Ectodermal cell (in vitro differentiated cells): ENCODE measurements around the gene STKLD1.

Source experiments
- H3K27ac ChIP-seq: 2 replicates; pipeline ENCODE4 v1.7.0; 2013; ENCODE audit warnings: mild to moderate bottlenecking, low read depth, low read length; ENCODE audit not compliant: insufficient read depth, poor library complexity, severe bottlenecking
- H3K27me3 ChIP-seq: 2 replicates; pipeline ENCODE4 v1.7.0; 2013; ENCODE audit warnings: mild to moderate bottlenecking, low read length; ENCODE audit not compliant: insufficient read depth, control insufficient read depth, poor library complexity, severe bottlenecking
- H3K36me3 ChIP-seq: one replicate; pipeline ENCODE4 v1.7.0; 2013; ENCODE audit warnings: low read length; ENCODE audit not compliant: control insufficient read depth, insufficient read depth
- H3K4me1 ChIP-seq: one replicate; pipeline ENCODE4 v1.7.0; 2013; ENCODE audit warnings: low read length; ENCODE audit not compliant: control insufficient read depth, insufficient read depth
- H3K4me3 ChIP-seq: 2 replicates; pipeline ENCODE4 v1.7.0; 2013; ENCODE audit warnings: low read depth, low read length, control low read depth; ENCODE audit not compliant: insufficient read depth
- H3K9me3 ChIP-seq: 2 replicates; pipeline ENCODE4 v1.7.0; 2013; ENCODE audit warnings: mild to moderate bottlenecking, low read length, moderate library complexity; ENCODE audit not compliant: control insufficient read depth
- WGBS, 2 experiments: methylation state at CpG; one replicate each; pipeline ENCODE4 v1.1.7; 2013; ENCODE audit warnings: missing lambda C conversion rate in 2 of 2; 5-methylcytosine and 5-hydroxymethylcytosine counted together

STKLD1 gene

DNA sequence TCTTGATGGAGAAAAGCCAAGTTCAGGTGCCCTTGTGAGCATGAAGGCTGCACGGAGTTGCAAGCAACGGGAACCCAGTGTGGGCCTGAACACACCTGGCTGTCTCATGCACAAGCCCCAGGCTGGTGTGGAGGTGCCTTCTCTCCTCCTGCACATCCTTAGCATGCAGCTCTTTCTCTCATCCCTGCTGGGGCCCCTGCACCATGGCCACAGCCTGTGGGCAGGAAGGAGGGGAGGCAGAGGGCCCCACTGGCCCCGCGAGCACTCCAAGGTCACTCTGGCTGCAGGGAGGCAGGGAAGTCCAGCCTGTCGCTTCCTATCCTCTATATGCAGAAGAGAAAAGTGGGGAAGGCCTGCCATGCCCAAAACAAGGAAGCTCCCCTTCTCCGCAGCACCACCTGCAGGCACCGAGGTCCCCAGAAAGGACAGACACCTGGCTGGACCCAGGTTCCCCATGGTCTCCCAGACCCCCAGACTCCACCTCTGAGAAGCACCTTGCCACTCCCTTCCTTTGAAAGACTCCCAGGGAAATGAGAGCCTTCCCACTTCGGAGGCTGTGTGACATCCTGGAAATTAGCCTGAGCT lies 18.6 kb downstream of the STKLD1 start:
- WGBS, 2 experiments, result 69 to 71% methylated on average over 8 of the region's 8 CpGs
- Histone ChIP-seq H3K9me3 (no peaks in the 10 kb centered on the region), H3K36me3 (no peaks in the 10 kb centered on the region), H3K4me1 (no peaks in the 10 kb centered on the region), H3K4me3 (no peak overlapping the region), H3K27ac (no peak overlapping the region), H3K27me3 (no peaks in the 10 kb centered on the region)

DNA sequence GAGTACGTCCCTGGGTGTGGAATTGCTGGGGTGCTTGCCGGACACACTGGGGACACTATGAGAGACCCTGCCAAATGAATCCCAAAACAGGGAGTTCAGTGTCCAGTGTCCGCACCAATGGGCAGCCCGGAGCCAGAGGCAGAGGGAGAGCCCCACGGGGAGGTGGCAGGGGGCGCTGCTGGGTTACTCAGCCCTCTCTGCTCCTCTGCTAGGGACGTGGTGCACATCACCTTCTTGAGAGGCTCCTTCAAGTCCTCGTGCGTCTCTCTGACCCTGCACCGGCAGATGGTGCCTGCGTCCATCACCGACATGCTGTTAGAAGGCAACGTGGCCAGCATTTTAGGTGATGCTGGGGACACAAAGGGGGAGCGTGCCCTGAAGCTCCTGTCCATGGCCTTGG lies 20.8 kb downstream of the STKLD1 start:
- H3K36me3 ChIP-seq, result no peaks in the 10 kb centered on the region
- H3K9me3 ChIP-seq, result no peaks in the 10 kb centered on the region
- 42 to 44% methylated on average over 14 of the region's 14 CpGs for WGBS, 2 experiments
- H3K4me1 ChIP-seq, result no peaks in the 10 kb centered on the region
- no peaks in the 10 kb centered on the region for H3K27me3 ChIP-seq
- H3K4me3 ChIP-seq, result no peak overlapping the region
- H3K27ac ChIP-seq, result no peak overlapping the region

DNA sequence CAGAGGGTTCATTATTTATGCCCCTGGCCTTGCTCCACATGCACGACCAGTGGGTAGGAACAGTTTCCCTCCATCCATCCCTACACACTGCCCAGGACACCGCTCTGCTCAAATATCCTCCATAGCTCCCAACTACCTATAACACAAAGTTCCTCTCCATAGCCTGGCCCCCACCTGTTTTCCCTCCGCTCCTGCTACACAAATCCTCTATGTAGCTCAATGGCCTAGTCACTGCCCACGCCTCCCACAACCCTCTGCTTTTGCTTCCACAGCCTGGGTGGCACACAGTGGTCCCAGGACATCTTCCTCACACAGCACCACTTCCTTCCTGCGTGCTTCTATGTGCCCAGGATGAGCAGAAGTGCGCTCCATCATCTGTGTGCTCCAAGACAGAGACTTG lies 21.2 kb downstream of the STKLD1 start:
- Histone ChIP-seq H3K27ac (no peak overlapping the region), H3K9me3 (no peaks in the 10 kb centered on the region), H3K4me1 (no peaks in the 10 kb centered on the region), H3K4me3 (no peak overlapping the region), H3K36me3 (no peaks in the 10 kb centered on the region), H3K27me3 (no peaks in the 10 kb centered on the region)
- WGBS, 2 experiments, result 84 to 88% methylated on average over 6 of the region's 6 CpGs

DNA sequence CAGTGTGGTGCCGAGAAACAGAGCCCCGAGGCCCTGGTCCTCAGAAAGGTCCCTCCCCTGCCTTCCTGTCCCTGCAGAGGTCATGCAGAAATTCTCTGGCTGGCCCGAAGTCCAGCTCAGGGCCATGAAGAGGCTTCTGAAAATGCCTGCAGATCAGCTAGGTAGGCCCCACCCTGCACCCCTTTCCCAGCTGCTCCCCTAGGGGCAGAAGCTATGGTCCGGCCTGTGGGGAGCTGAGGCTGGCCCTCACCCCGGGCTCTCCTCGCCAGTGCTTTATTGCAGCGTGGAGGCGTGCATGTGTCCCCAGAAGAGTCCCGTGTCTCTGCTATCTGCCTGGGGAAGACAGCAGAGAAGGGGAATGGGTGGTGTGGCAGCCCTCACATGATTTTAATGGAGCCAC lies 21.7 kb downstream of the STKLD1 start:
- H3K4me1 ChIP-seq, result no peaks in the 10 kb centered on the region
- H3K27ac ChIP-seq, result no peak overlapping the region
- 81 to 85% methylated on average over 9 of the region's 9 CpGs for WGBS, 2 experiments
- H3K27me3 ChIP-seq, result no peaks in the 10 kb centered on the region
- H3K9me3 ChIP-seq, result no peaks in the 10 kb centered on the region
- no peaks in the 10 kb centered on the region for H3K36me3 ChIP-seq
- H3K4me3 ChIP-seq, result no peak overlapping the region

DNA sequence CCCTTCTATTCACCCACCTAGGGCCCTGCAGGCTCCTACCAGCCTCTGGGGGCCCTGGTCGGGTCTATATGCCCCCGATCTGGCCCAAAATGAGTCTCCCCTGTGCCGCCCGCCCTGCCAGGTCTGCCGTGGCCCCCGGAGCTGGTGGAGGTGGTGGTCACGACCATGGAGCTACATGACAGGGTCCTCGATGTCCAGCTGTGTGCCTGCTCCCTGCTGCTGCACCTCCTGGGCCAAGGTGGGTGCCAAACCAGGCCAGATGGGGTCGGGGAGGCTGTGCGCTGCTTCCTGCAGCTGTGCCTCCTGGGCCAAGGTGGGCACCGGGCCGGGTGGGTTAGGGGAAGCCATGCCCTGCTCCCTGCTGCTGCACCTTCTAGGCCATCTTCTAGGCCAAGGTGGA lies 24.1 kb downstream of the STKLD1 start:
- Histone ChIP-seq H3K9me3 (no peaks in the 10 kb centered on the region), H3K4me3 (no peak overlapping the region), H3K27me3 (no peaks in the 10 kb centered on the region), H3K27ac (no peak overlapping the region), H3K4me1 (no peaks in the 10 kb centered on the region), H3K36me3 (peaks cover 3% of the 10 kb centered on the region)
- 94% methylated on average over 12 of the region's 12 CpGs for WGBS, 2 experiments

DNA sequence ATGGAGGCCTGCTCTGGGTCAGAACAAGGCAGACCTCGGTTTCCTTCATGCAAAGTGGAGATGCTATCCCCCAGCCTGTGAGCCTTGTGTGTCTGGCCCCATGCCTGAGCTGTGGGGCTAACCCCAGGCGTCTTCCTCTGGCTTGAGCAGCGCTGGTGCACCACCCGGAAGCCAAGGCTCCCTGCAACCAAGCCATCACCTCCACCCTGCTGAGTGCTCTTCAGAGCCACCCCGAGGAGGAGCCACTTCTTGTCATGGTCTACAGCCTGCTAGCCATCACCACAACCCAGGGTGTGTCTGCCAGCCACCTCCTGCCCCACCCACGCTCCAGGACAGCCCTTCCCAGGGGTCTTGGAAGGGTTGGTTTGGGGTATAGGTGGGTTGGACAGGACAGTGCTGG lies 25.4 kb downstream of the STKLD1 start:
- WGBS, 2 experiments, result 91 to 92% methylated on average over 6 of the region's 6 CpGs
- no peaks in the 10 kb centered on the region for H3K27me3 ChIP-seq
- no peak overlapping the region for H3K27ac ChIP-seq
- no peak overlapping the region for H3K4me3 ChIP-seq
- H3K9me3 ChIP-seq, result no peaks in the 10 kb centered on the region
- no peaks in the 10 kb centered on the region for H3K4me1 ChIP-seq
- H3K36me3 ChIP-seq, result peaks cover 9% of the 10 kb centered on the region

DNA sequence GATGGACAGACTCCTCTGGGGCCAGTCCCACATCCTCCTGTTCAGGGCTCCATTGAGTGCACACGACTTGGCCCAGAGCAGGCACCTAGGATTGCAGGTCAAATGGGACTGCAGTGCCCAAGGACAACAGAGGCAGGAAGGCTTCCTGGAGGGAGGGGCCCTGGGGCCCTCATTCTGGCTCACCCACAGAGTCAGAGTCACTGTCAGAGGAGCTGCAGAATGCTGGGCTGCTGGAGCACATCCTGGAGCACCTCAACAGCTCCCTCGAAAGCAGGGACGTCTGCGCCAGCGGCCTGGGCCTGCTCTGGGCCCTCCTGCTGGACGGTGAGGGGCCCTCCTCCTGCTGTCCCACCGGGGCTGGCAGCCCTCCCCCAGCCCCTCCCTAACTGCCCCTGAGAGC lies 26.5 kb downstream of the STKLD1 start:
- Histone ChIP-seq H3K4me1 (no peaks in the 10 kb centered on the region), H3K9me3 (no peaks in the 10 kb centered on the region), H3K36me3 (peaks cover 12% of the 10 kb centered on the region), H3K4me3 (no peak overlapping the region), H3K27me3 (no peaks in the 10 kb centered on the region), H3K27ac (no peak overlapping the region)
- WGBS, 2 experiments, result 90 to 94% methylated on average over 7 of the region's 7 CpGs

DNA sequence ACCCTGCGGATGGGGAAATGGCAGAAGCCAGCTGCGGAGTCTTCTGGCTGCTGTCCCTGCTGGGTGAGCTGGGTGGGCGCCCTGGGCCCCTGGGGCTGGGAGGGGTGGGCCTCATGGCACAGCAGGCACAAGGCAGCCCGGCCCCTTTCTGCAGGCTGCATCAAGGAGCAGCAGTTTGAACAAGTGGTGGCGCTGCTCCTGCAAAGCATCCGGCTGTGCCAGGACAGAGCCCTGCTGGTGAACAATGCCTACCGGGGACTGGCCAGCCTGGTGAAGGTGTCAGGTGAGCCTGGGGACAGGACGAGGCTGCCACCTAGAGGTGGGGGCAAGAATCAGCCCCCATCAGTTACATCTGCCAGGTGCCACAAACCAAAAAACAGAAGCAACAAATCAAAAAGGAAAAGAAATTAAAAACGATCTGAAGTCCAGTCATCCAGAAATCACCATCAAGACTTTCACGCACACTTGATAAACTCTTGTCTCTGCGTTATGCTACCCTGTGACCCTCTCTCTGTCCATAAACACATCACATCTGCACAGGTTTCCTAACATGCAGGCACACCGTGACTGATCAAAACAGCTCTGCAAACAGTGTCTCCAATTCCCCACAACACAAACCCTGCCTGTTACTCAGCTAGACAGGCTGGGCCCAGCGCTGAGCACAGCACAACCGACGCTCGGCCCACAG lies 27.7 kb downstream of the STKLD1 start:
- H3K27ac ChIP-seq, result no peak overlapping the region
- H3K9me3 ChIP-seq, result no peaks in the 10 kb centered on the region
- H3K4me3 ChIP-seq, result no peak overlapping the region
- H3K27me3 ChIP-seq, result no peaks in the 10 kb centered on the region
- 84 to 85% methylated on average over 16 of the region's 16 CpGs for WGBS, 2 experiments
- peaks cover 15% of the 10 kb centered on the region for H3K36me3 ChIP-seq
- H3K4me1 ChIP-seq, result no peaks in the 10 kb centered on the region

DNA sequence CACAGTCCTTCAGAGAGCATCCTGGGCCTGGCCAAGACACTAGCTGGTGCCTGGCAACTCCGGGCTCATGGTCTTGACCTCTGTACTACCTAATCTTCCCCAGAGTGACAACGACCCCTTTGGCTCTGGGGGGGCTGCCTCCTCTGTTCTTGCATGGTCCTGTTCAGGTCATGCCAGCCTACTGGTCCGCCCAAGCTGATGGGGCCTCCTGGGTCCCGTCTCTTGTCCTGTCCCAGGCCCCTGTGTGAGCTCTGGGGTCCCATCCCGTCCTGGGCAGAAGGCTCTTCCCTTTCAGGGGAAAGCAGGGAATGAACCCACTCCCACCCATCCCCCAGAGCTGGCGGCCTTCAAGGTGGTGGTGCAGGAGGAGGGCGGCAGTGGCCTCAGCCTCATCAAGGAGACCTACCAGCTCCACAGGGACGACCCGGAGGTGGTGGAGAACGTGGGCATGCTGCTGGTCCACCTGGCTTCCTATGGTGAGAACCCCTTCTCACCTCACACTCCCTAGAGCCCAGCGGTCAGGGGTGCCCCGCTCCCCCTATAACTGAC lies 28.4 kb downstream of the STKLD1 start:
- WGBS, 2 experiments, result 95% methylated on average over 12 of the region's 12 CpGs
- peaks cover 15% of the 10 kb centered on the region for H3K36me3 ChIP-seq
- H3K27me3 ChIP-seq, result no peaks in the 10 kb centered on the region
- no peak overlapping the region for H3K4me3 ChIP-seq
- no peaks in the 10 kb centered on the region for H3K9me3 ChIP-seq
- no peaks in the 10 kb centered on the region for H3K4me1 ChIP-seq
- no peak overlapping the region for H3K27ac ChIP-seq

DNA sequence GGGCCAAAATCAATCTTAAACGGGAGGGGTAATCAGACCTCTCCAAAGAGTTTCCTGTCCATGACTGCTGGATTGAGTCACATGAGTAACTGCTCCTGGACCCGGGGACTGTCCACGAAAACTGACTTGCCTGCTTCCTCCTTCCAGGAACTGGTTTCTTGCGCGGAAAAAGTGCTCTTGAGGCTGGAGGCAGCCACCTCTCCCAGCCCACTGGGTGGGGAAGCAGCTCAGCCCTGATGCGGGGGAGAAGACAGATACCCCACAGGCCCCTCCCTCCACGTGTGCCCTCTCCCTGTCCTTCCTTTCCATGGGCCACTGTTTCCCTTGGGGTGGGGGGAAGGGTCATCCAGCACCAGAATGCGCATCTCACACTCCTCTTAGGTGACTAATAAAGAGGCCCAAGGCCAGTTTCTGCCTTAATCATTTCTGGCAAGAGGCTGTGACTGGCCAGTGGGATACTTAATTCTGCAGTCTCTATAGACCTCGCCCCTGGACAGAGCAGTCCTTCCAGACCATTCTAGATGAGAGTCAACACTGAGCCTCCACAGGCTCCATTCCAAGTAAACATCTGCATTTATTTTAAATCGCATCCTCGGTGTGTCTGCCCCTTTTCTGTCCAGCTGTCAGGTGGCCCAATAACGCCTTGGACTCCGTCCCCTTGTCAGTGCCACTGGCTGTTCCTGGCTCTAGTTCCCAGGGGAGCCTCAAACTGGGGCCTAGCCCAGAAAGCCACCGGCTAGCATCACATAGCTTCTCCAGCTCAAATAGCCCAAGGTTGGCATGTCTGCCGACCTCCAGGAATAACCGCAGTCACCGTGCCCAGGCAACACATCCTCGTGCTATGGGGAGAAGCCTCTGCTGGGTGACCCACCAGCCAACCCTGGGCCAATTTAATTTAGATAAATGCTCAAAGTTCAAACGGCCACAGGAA lies 29.6 kb downstream of the STKLD1 start:
- Histone ChIP-seq H3K4me1 (no peaks in the 10 kb centered on the region), H3K9me3 (no peaks in the 10 kb centered on the region), H3K4me3 (no peak overlapping the region), H3K27ac (no peak overlapping the region), H3K36me3 (peaks cover 25% of the 10 kb centered on the region), H3K27me3 (no peaks in the 10 kb centered on the region)
- 89 to 91% methylated on average over 19 of the region's 19 CpGs for WGBS, 2 experiments
